ENCODE measurements around the gene ISG15. TPM values are rescaled to one million over a fixed set of nuclear protein-coding genes. Genes with fewer than 3 reads are reported as not detected.

ISG15 gene
- total RNA-seq, 1 donor = 34.7 TPM

- DNase-seq (ENCODE audit: low read depth) = no peak
- H3K4me3 ChIP-seq (ENCODE audit: low read depth, low read length) = no peak overlapping the region
- TF ChIP-seq CTCF (IDR thresholded peaks at IDR 0.05; ENCODE audit: insufficient read depth, low read length) = no peak
Observed at GRCh38 chr1:1046243-1046642, 32.9 kb downstream of the ISG15 start.

- TF ChIP-seq CTCF (IDR thresholded peaks at IDR 0.05; ENCODE audit: insufficient read depth, low read length) = no peak
- no peak for DNase-seq (ENCODE audit: low read depth)
- H3K4me3 ChIP-seq (ENCODE audit: low read depth, low read length) = no peak overlapping the region
Observed at GRCh38 chr1:1046767-1047166, 33.5 kb downstream of the ISG15 start.

- no peak for TF ChIP-seq CTCF (IDR thresholded peaks at IDR 0.05; ENCODE audit: insufficient read depth, low read length)
- DNase-seq (ENCODE audit: low read depth) = no peak
- no peak overlapping the region for H3K4me3 ChIP-seq (ENCODE audit: low read depth, low read length)
Observed at GRCh38 chr1:1047407-1047806, 34.1 kb downstream of the ISG15 start.

- no peak for TF ChIP-seq CTCF (IDR thresholded peaks at IDR 0.05; ENCODE audit: insufficient read depth, low read length)
- no peak overlapping the region for H3K4me3 ChIP-seq (ENCODE audit: low read depth, low read length)
- no peak for DNase-seq (ENCODE audit: low read depth)
Observed at GRCh38 chr1:1047963-1048362, 34.7 kb downstream of the ISG15 start.

- no peak for DNase-seq (ENCODE audit: low read depth)
- no peak for TF ChIP-seq CTCF (IDR thresholded peaks at IDR 0.05; ENCODE audit: insufficient read depth, low read length)
- H3K4me3 ChIP-seq (ENCODE audit: low read depth, low read length) = no peak overlapping the region
Observed at GRCh38 chr1:1048765-1049164, 35.5 kb downstream of the ISG15 start.

- no peak for DNase-seq (ENCODE audit: low read depth)
- no peak overlapping the region for H3K4me3 ChIP-seq (ENCODE audit: low read depth, low read length)
- TF ChIP-seq CTCF (IDR thresholded peaks at IDR 0.05; ENCODE audit: insufficient read depth, low read length) = no peak
Observed at GRCh38 chr1:1049318-1050165, 36.2 kb downstream of the ISG15 start.

All from fibroblast of the aortic adventitia (primary cell).